Measurements from ENCODE around the gene TCERG1L.

Gene TCERG1L

GRCh38 chr10:131119626-131120355 is 191.7 kb downstream of the TCERG1L start:
- TF ChIP-seq JUND (IDR thresholded peaks at IDR 0.05; ENCODE audit: low read depth) = no peak
- in situ Hi-C loops (cut with HindIII; ENCODE audit: low pct_unique_long_range_greater_than_20kb, low sequenced_read_pairs) = no loop called here
- no peak for DNase-seq (ENCODE audit: low read depth in 1 of 2, low spot score in 1 of 2)

GRCh38 chr10:131117416-131118212 is 193.9 kb downstream of the TCERG1L start:
- in situ Hi-C loops (cut with HindIII; ENCODE audit: low pct_unique_long_range_greater_than_20kb, low sequenced_read_pairs) = no loop called here
- no peak for TF ChIP-seq JUND (IDR thresholded peaks at IDR 0.05; ENCODE audit: low read depth)
- DNase-seq (ENCODE audit: low read depth in 1 of 2, low spot score in 1 of 2) = no peak

- DNase-seq (ENCODE audit: low read depth in 1 of 2, low spot score in 1 of 2) = no peak
- in situ Hi-C loops (cut with HindIII; ENCODE audit: low pct_unique_long_range_greater_than_20kb, low sequenced_read_pairs) = no loop called here
- no peak for TF ChIP-seq JUND (IDR thresholded peaks at IDR 0.05; ENCODE audit: low read depth)
Measured at GRCh38 chr10:131116991-131117375, 194.5 kb downstream of the TCERG1L start.

GRCh38 chr10:131116216-131116990 is 195.1 kb downstream of the TCERG1L start:
- in situ Hi-C loops (cut with HindIII; ENCODE audit: low pct_unique_long_range_greater_than_20kb, low sequenced_read_pairs) = no loop called here
- DNase-seq (ENCODE audit: low read depth in 1 of 2, low spot score in 1 of 2) = no peak
- TF ChIP-seq JUND (IDR thresholded peaks at IDR 0.05; ENCODE audit: low read depth) = no peak

- DNase-seq (ENCODE audit: low read depth in 1 of 2, low spot score in 1 of 2) = no peak
- no peak for TF ChIP-seq JUND (IDR thresholded peaks at IDR 0.05; ENCODE audit: low read depth)
- in situ Hi-C loops (cut with HindIII; ENCODE audit: low pct_unique_long_range_greater_than_20kb, low sequenced_read_pairs) = no loop called here
Measured at GRCh38 chr10:131115801-131116200, 195.7 kb downstream of the TCERG1L start.

- in situ Hi-C loops (cut with HindIII; ENCODE audit: low pct_unique_long_range_greater_than_20kb, low sequenced_read_pairs) = no loop called here
- no peak for DNase-seq (ENCODE audit: low read depth in 1 of 2, low spot score in 1 of 2)
- no peak for TF ChIP-seq JUND (IDR thresholded peaks at IDR 0.05; ENCODE audit: low read depth)
Measured at GRCh38 chr10:131115321-131115720, 196.2 kb downstream of the TCERG1L start.

GRCh38 chr10:131114846-131115245 is 196.7 kb downstream of the TCERG1L start:
- in situ Hi-C loops (cut with HindIII; ENCODE audit: low pct_unique_long_range_greater_than_20kb, low sequenced_read_pairs) = no loop called here

GRCh38 chr10:131113709-131114291 is 197.7 kb downstream of the TCERG1L start:
- DNase-seq (ENCODE audit: low read depth in 1 of 2, low spot score in 1 of 2) = no peak

More at GRCh38 chr10:131114846-131115245, 196.7 kb downstream of the TCERG1L start:
- DNase-seq (ENCODE audit: low read depth in 1 of 2, low spot score in 1 of 2) = no peak
- no peak for TF ChIP-seq JUND (IDR thresholded peaks at IDR 0.05; ENCODE audit: low read depth)

GRCh38 chr10:131113165-131113564 is 198.4 kb downstream of the TCERG1L start:
- no peak for DNase-seq (ENCODE audit: low read depth in 1 of 2, low spot score in 1 of 2)
- TF ChIP-seq JUND (IDR thresholded peaks at IDR 0.05; ENCODE audit: low read depth) = no peak
- in situ Hi-C loops (cut with HindIII; ENCODE audit: low pct_unique_long_range_greater_than_20kb, low sequenced_read_pairs) = no loop called here

More at GRCh38 chr10:131113709-131114291, 197.7 kb downstream of the TCERG1L start:
- in situ Hi-C loops (cut with HindIII; ENCODE audit: low pct_unique_long_range_greater_than_20kb, low sequenced_read_pairs) = no loop called here
- TF ChIP-seq JUND (IDR thresholded peaks at IDR 0.05; ENCODE audit: low read depth) = no peak

GRCh38 chr10:131112691-131113090 is 198.8 kb downstream of the TCERG1L start:
- in situ Hi-C loops (cut with HindIII; ENCODE audit: low pct_unique_long_range_greater_than_20kb, low sequenced_read_pairs) = no loop called here
- no peak for DNase-seq (ENCODE audit: low read depth in 1 of 2, low spot score in 1 of 2)
- TF ChIP-seq JUND (IDR thresholded peaks at IDR 0.05; ENCODE audit: low read depth) = no peak

GRCh38 chr10:131111471-131112080 is 199.9 kb downstream of the TCERG1L start:
- in situ Hi-C loops (cut with HindIII; ENCODE audit: low pct_unique_long_range_greater_than_20kb, low sequenced_read_pairs) = no loop called here
- no peak for TF ChIP-seq JUND (IDR thresholded peaks at IDR 0.05; ENCODE audit: low read depth)

GRCh38 chr10:131111007-131111406 is 200.5 kb downstream of the TCERG1L start:
- TF ChIP-seq JUND (IDR thresholded peaks at IDR 0.05; ENCODE audit: low read depth) = no peak
- no peak for DNase-seq (ENCODE audit: low read depth in 1 of 2, low spot score in 1 of 2)
- in situ Hi-C loops (cut with HindIII; ENCODE audit: low pct_unique_long_range_greater_than_20kb, low sequenced_read_pairs) = no loop called here

More at GRCh38 chr10:131111471-131112080, 199.9 kb downstream of the TCERG1L start:
- no peak for DNase-seq (ENCODE audit: low read depth in 1 of 2, low spot score in 1 of 2)
